ENCODE measurements around the gene RALGPS2. TPM values are rescaled to one million over a fixed set of nuclear protein-coding genes. Genes with fewer than 3 reads are reported as not detected.

Gene RALGPS2
- total RNA-seq, 1 experiment from 2014 or later = 38.0 TPM

DNA sequence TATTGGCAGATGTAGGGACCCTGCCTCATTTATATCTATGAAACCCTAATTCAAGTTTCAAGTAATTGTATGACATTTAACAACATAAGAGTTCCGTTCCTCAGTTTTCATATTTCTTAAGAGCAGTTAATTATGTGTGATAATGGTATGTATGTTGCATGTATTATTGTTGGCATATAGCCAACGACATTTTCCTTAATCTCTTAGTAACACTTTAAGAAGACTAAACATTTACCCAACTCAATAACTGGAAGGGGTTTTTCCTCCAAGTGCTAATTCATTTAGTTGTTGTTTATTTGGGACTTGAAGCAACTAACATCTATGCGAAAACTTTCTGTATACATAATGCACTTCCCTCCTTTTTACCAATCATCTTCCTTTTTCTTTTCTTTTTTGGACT is 1.5 kb upstream of the RALGPS2 start (continued):
- TF ChIP-seq, protein P1, sequence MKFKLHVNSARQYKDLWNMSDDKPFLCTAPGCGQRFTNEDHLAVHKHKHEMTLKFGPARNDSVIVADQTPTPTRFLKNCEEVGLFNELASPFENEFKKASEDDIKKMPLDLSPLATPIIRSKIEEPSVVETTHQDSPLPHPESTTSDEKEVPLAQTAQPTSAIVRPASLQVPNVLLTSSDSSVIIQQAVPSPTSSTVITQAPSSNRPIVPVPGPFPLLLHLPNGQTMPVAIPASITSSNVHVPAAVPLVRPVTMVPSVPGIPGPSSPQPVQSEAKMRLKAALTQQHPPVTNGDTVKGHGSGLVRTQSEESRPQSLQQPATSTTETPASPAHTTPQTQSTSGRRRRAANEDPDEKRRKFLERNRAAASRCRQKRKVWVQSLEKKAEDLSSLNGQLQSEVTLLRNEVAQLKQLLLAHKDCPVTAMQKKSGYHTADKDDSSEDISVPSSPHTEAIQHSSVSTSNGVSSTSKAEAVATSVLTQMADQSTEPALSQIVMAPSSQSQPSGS (CRISPR knock-in tag; IDR thresholded peaks at IDR 0.05; ENCODE audit: borderline replicate concordance, low read depth) = no peak

DNA sequence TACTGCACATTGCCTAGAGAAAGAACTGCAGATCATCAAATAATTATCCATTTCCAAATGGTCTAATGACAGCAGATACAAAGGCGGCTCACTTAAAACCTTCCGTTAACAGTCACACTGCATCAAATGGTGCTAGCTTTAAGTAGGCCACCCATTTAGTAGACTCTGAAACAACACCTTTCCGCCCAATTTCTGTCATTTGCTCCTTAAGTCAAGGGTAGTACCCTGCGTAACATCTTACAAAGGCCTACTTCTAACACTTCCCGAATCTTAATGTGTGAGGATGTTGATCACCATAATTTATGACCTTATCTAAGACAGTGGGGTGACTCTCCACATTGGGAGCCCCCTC is 692 bp upstream of the RALGPS2 start:
- ChIA-PET CTCF (interaction anchor here (3.3 to 3.5 kb wide), 2 partner anchors 182 to 278 kb away, joined by 19 to 20 read pairs; no protein-coding TSS in a partner anchor), POLR2A (interaction anchor here (1.1 to 1.5 kb wide), 2 partner anchors 148 to 278 kb away, joined by 4 to 6 read pairs; no protein-coding TSS in a partner anchor)
- TF ChIP-seq, protein P2, sequence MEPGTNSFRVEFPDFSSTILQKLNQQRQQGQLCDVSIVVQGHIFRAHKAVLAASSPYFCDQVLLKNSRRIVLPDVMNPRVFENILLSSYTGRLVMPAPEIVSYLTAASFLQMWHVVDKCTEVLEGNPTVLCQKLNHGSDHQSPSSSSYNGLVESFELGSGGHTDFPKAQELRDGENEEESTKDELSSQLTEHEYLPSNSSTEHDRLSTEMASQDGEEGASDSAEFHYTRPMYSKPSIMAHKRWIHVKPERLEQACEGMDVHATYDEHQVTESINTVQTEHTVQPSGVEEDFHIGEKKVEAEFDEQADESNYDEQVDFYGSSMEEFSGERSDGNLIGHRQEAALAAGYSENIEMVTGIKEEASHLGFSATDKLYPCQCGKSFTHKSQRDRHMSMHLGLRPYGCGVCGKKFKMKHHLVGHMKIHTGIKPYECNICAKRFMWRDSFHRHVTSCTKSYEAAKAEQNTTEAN (CRISPR knock-in tag; IDR thresholded peaks at IDR 0.05) = no peak
- TF ChIP-seq, protein P3, sequence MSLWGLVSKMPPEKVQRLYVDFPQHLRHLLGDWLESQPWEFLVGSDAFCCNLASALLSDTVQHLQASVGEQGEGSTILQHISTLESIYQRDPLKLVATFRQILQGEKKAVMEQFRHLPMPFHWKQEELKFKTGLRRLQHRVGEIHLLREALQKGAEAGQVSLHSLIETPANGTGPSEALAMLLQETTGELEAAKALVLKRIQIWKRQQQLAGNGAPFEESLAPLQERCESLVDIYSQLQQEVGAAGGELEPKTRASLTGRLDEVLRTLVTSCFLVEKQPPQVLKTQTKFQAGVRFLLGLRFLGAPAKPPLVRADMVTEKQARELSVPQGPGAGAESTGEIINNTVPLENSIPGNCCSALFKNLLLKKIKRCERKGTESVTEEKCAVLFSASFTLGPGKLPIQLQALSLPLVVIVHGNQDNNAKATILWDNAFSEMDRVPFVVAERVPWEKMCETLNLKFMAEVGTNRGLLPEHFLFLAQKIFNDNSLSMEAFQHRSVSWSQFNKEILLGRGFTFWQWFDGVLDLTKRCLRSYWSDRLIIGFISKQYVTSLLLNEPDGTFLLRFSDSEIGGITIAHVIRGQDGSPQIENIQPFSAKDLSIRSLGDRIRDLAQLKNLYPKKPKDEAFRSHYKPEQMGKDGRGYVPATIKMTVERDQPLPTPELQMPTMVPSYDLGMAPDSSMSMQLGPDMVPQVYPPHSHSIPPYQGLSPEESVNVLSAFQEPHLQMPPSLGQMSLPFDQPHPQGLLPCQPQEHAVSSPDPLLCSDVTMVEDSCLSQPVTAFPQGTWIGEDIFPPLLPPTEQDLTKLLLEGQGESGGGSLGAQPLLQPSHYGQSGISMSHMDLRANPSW (CRISPR knock-in tag; conservative IDR thresholded peaks at IDR 0.05; ENCODE audit: low read depth) = no peak
- TF ChIP-seq CREM (CRISPR knock-in tag; IDR thresholded peaks at IDR 0.05) (no peak), HMGA2 (CRISPR knock-in tag; IDR thresholded peaks at IDR 0.05) (no peak), GRHL2 (CRISPR knock-in tag; IDR thresholded peaks at IDR 0.05; ENCODE audit: insufficient replicate concordance, severe bottlenecking) (no peak), MXD4 (CRISPR knock-in tag; IDR thresholded peaks at IDR 0.05; ENCODE audit: borderline replicate concordance) (no peak), ZNF671 (CRISPR knock-in tag; IDR thresholded peaks at IDR 0.05) (no peak)

DNA sequence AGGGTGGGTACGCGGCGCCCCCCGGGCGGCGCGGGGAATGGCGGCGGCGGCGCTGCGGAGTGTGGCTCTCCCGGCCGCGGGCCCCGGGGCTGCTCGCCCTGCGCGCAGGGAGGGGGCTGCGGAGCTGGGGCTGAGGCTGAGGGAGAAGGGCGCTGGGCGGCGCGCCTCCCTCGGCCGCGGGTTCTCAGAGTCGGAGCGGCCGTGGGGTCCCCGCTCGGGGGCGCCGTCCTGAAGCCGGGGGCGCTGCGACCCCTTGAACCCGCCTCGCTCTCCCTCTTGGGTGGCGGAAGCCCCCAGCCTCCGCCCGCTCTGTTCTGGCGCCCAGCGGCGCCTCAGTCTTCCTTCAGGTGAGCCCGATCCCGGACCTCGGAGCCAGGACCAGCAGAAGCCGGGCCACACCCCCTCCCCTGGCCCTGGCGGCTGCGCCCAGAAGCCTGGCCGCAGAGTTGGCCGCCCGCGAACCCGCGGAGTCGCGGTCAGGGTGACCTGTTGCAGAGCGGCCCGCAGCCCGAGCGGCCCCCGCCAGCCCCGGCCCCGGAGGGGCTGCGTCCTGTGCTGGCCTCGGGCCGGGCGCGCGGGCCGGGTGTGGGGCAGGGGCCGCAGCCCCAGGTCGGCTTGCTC is 532 bp downstream of the RALGPS2 start:
- peak; percentile 62 for DNase-seq (ENCODE audit: low spot score)
- ATAC-seq = peak; percentile 56
- Mint-ChIP-seq H3K4me3 (peak overlapping the region; percentile 88), H3K27ac (no peak overlapping the region), H3K36me3 (peaks cover 5% of the 10 kb centered on the region), H3K9me3 (no peaks in the 10 kb centered on the region), H3K4me1 (peaks cover 31% of the 10 kb centered on the region), H3K27me3 (ENCODE audit: low read depth) (no peaks in the 10 kb centered on the region)
- TF ChIP-seq FOXP1 (CRISPR knock-in tag; IDR thresholded peaks at IDR 0.05; ENCODE audit: borderline replicate concordance) (0 out of 2 replicates have a peak, but pooled peaks have one; percentile 50), ZNF416 (CRISPR knock-in tag; IDR thresholded peaks at IDR 0.05) (no peak), TP53 (CRISPR knock-in tag; IDR thresholded peaks at IDR 0.05) (no peak), SP1 (CRISPR knock-in tag; conservative IDR thresholded peaks at IDR 0.05) (0 out of 2 replicates have a peak, but pooled peaks have one; percentile 18)
- TF ChIP-seq, protein P4, sequence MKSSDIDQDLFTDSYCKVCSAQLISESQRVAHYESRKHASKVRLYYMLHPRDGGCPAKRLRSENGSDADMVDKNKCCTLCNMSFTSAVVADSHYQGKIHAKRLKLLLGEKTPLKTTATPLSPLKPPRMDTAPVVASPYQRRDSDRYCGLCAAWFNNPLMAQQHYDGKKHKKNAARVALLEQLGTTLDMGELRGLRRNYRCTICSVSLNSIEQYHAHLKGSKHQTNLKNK (CRISPR knock-in tag; IDR thresholded peaks at IDR 0.05) = no peak
- TF ChIP-seq, protein P5, sequence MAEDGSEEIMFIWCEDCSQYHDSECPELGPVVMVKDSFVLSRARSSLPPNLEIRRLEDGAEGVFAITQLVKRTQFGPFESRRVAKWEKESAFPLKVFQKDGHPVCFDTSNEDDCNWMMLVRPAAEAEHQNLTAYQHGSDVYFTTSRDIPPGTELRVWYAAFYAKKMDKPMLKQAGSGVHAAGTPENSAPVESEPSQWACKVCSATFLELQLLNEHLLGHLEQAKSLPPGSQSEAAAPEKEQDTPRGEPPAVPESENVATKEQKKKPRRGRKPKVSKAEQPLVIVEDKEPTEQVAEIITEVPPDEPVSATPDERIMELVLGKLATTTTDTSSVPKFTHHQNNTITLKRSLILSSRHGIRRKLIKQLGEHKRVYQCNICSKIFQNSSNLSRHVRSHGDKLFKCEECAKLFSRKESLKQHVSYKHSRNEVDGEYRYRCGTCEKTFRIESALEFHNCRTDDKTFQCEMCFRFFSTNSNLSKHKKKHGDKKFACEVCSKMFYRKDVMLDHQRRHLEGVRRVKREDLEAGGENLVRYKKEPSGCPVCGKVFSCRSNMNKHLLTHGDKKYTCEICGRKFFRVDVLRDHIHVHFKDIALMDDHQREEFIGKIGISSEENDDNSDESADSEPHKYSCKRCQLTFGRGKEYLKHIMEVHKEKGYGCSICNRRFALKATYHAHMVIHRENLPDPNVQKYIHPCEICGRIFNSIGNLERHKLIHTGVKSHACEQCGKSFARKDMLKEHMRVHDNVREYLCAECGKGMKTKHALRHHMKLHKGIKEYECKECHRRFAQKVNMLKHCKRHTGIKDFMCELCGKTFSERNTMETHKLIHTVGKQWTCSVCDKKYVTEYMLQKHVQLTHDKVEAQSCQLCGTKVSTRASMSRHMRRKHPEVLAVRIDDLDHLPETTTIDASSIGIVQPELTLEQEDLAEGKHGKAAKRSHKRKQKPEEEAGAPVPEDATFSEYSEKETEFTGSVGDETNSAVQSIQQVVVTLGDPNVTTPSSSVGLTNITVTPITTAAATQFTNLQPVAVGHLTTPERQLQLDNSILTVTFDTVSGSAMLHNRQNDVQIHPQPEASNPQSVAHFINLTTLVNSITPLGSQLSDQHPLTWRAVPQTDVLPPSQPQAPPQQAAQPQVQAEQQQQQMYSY (CRISPR knock-in tag; IDR thresholded peaks at IDR 0.05) = peak; percentile 61; the same call in 1 of the 2 replicates
- TF ChIP-seq, protein P6, sequence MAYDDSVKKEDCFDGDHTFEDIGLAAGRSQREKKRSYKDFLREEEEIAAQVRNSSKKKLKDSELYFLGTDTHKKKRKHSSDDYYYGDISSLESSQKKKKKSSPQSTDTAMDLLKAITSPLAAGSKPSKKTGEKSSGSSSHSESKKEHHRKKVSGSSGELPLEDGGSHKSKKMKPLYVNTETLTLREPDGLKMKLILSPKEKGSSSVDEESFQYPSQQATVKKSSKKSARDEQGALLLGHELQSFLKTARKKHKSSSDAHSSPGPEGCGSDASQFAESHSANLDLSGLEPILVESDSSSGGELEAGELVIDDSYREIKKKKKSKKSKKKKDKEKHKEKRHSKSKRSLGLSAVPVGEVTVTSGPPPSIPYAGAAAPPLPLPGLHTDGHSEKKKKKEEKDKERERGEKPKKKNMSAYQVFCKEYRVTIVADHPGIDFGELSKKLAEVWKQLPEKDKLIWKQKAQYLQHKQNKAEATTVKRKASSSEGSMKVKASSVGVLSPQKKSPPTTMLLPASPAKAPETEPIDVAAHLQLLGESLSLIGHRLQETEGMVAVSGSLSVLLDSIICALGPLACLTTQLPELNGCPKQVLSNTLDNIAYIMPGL (CRISPR knock-in tag; IDR thresholded peaks at IDR 0.05) = peak; percentile 62; the same call in 1 of the 2 replicates
- ChIA-PET POLR2A (interaction anchor here (1.0 to 1.8 kb wide), 7 partner anchors 8 to 317 kb away, joined by 3 to 10 read pairs (median 3); no protein-coding TSS in a partner anchor), CTCF (interaction anchor here (0.6 to 3.5 kb wide), 11 partner anchors 8 to 1775 kb away, joined by 3 to 20 read pairs (median 4); no protein-coding TSS in a partner anchor)

More for the DNA sequence above, 692 bp upstream of the RALGPS2 start:
- peaks cover 35% of the 10 kb centered on the region for H3K4me1 Mint-ChIP-seq
- ATAC-seq = no peak
- DNase-seq (ENCODE audit: low spot score) = no peak
- no peaks in the 10 kb centered on the region for H3K9me3 Mint-ChIP-seq
- peak overlapping the region; percentile 78 for H3K4me3 Mint-ChIP-seq
- peak overlapping the region; percentile 67 for H3K27ac Mint-ChIP-seq
- no peaks in the 10 kb centered on the region for H3K27me3 Mint-ChIP-seq (ENCODE audit: low read depth)
- H3K36me3 Mint-ChIP-seq = no peaks in the 10 kb centered on the region

Data from WTC11 (cell line).